Panc1 (cell line): Measurements from ENCODE around the gene TMEM132E. TPM values are rescaled to one million over a fixed set of nuclear protein-coding genes. Genes with fewer than 3 reads are reported as not detected.

ENCODE experiments used
- ATAC-seq: fragments of 200-7000 bp; cut with Tn5 transposase; 2 replicates; pipeline ENCODE4 v1.9.1; 2020; ENCODE audit warnings: mild to moderate bottlenecking, moderate library complexity
- BruUV-seq: library from RNA; stranded (reverse); fragments of 400-500 nt; replicated peaks from 2 replicates; lab custom pipeline; 2021; lab: Mats Ljungman, UMichigan
- CTCF ChIA-PET: fragments of 300-600 bp; sonication (Branson Sonifier 250); formaldehyde crosslinking; loops from one replicate; lab custom pipeline; 2022; ENCODE audit warnings: antibody characterized with exemption; lab: Charles Lee
- POLR2A ChIA-PET: fragments of 300-600 bp; sonication (Branson Sonifier 250); formaldehyde crosslinking; loops from one replicate; lab custom pipeline; 2022; ENCODE audit warnings: antibody characterized with exemption; lab: Charles Lee
- DNase-seq: peaks from one replicate; pipeline ENCODE4 v3.0.0-alpha.2; 2010; ENCODE audit warnings: low read depth, low spot score
- H3K27ac ChIP-seq: 2 replicates; pipeline ENCODE4 v1.5.1; 2011; ENCODE audit warnings: mild to moderate bottlenecking, low read length, inconsistent platforms
- H3K27me3 ChIP-seq: fragments of 200-500 bp; sonication (Bioruptor generic); 2 replicates; pipeline ENCODE4 v1.6.0; 2014; ENCODE audit warnings: low read length, inconsistent platforms; ENCODE audit not compliant: control insufficient read depth, insufficient read depth
- H3K36me3 ChIP-seq: fragments of 200-500 bp; sonication (Bioruptor generic); 2 replicates; pipeline ENCODE4 v1.5.1; 2014; ENCODE audit warnings: inconsistent platforms, mild to moderate bottlenecking, low read length, moderate library complexity; ENCODE audit not compliant: control insufficient read depth, insufficient read depth
- H3K4me1 ChIP-seq: 2 replicates; pipeline ENCODE4 v1.5.1; 2011; ENCODE audit warnings: inconsistent platforms, mild to moderate bottlenecking, low read length, moderate library complexity; ENCODE audit not compliant: control insufficient read depth, insufficient read depth
- H3K4me3 ChIP-seq, 2 experiments: 2 replicates each; pipeline ENCODE4 v1.5.1; 2011 to 2012; ENCODE audit warnings: low read depth in 2 of 2, low read length in 2 of 2, mild to moderate bottlenecking in 2 of 2, inconsistent platforms in 1 of 2, moderate library complexity in 1 of 2
- H3K9me3 ChIP-seq: fragments of 200-500 bp; sonication (Bioruptor generic); 2 replicates; pipeline ENCODE4 v1.5.1; 2014; ENCODE audit warnings: low read depth, mild to moderate bottlenecking, inconsistent platforms, low read length, moderate library complexity; ENCODE audit not compliant: control insufficient read depth, insufficient read depth
- POLR2AphosphoS5 ChIP-seq: IDR thresholded peaks from 2 replicates; pipeline ENCODE4 v1.6.1; 2012; ENCODE audit warnings: mild to moderate bottlenecking, low read depth, low read length, moderate library complexity
- SIN3A ChIP-seq: IDR thresholded peaks from 2 replicates; pipeline ENCODE4 v1.6.1; 2012; ENCODE audit warnings: low read depth, mild to moderate bottlenecking, low read length, moderate library complexity, borderline replicate concordance; ENCODE audit not compliant: insufficient read depth
- TCF7L2 ChIP-seq: IDR thresholded peaks from 2 replicates; pipeline ENCODE4 v1.6.1; 2011; ENCODE audit warnings: mild to moderate bottlenecking, low read depth, low read length, inconsistent platforms
- in situ Hi-C: cut with HindIII; loops from 2 replicates; pipeline ENCODE4 v1.10.0; 2016; ENCODE audit warnings: low sequenced_read_pairs, low pct_unique_long_range_greater_than_20kb
- intact Hi-C: fragments of 100-400 bp; cut with micrococcal nuclease; formaldehyde crosslinking; loops from one replicate; pipeline ENCODE4 v1.10.0; 2022; ENCODE audit not compliant: unreplicated experiment
- total RNA-seq: library from RNA; stranded (reverse); gene quantifications from one replicate; pipeline ENCODE4 v1.2.1, GENCODE V29; 2021; ENCODE audit not compliant: unreplicated experiment
- TF ChIP-seq, protein P1 (sequence below), 2 experiments: IDR thresholded peaks; 2 replicates each; pipeline ENCODE4 v1.6.1; 2011 to 2012; ENCODE audit warnings: low read depth in 2 of 2, control low read depth in 1 of 2, low read length in 1 of 2, mild to moderate bottlenecking in 1 of 2, moderate library complexity in 1 of 2; ENCODE audit not compliant: insufficient read depth in 1 of 2
- TF ChIP-seq, protein P2 (sequence below): fragments of 450-650 bp; IDR thresholded peaks from 2 replicates; pipeline ENCODE4 v1.5.1; 2017; ENCODE audit warnings: mild to moderate bottlenecking

TMEM132E gene
- total RNA-seq, 1 experiment from 2014 or later = not detected

- DNase-seq (no peak), ATAC-seq (no peak)
- no peak for TF ChIP-seq TCF7L2
- TF ChIP-seq SIN3A = no peak
- TF ChIP-seq, protein P1, sequence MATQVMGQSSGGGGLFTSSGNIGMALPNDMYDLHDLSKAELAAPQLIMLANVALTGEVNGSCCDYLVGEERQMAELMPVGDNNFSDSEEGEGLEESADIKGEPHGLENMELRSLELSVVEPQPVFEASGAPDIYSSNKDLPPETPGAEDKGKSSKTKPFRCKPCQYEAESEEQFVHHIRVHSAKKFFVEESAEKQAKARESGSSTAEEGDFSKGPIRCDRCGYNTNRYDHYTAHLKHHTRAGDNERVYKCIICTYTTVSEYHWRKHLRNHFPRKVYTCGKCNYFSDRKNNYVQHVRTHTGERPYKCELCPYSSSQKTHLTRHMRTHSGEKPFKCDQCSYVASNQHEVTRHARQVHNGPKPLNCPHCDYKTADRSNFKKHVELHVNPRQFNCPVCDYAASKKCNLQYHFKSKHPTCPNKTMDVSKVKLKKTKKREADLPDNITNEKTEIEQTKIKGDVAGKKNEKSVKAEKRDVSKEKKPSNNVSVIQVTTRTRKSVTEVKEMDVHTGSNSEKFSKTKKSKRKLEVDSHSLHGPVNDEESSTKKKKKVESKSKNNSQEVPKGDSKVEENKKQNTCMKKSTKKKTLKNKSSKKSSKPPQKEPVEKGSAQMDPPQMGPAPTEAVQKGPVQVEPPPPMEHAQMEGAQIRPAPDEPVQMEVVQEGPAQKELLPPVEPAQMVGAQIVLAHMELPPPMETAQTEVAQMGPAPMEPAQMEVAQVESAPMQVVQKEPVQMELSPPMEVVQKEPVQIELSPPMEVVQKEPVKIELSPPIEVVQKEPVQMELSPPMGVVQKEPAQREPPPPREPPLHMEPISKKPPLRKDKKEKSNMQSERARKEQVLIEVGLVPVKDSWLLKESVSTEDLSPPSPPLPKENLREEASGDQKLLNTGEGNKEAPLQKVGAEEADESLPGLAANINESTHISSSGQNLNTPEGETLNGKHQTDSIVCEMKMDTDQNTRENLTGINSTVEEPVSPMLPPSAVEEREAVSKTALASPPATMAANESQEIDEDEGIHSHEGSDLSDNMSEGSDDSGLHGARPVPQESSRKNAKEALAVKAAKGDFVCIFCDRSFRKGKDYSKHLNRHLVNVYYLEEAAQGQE (IDR thresholded peaks at IDR 0.05; ENCODE audit: insufficient read depth in 1 of 2, low read depth in 2 of 2, low read length in 1 of 2) = no peak
- TF ChIP-seq POLR2AphosphoS5 = no peak
- TF ChIP-seq, protein P2, sequence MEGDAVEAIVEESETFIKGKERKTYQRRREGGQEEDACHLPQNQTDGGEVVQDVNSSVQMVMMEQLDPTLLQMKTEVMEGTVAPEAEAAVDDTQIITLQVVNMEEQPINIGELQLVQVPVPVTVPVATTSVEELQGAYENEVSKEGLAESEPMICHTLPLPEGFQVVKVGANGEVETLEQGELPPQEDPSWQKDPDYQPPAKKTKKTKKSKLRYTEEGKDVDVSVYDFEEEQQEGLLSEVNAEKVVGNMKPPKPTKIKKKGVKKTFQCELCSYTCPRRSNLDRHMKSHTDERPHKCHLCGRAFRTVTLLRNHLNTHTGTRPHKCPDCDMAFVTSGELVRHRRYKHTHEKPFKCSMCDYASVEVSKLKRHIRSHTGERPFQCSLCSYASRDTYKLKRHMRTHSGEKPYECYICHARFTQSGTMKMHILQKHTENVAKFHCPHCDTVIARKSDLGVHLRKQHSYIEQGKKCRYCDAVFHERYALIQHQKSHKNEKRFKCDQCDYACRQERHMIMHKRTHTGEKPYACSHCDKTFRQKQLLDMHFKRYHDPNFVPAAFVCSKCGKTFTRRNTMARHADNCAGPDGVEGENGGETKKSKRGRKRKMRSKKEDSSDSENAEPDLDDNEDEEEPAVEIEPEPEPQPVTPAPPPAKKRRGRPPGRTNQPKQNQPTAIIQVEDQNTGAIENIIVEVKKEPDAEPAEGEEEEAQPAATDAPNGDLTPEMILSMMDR = no peak
- CTCF ChIA-PET = no interaction called here
- in situ Hi-C loops (no loop called here), intact Hi-C loops (no loop called here)
- Histone ChIP-seq H3K4me3 (no peak overlapping the region), H3K27ac (no peak overlapping the region), H3K4me1 (no peaks in the 10 kb centered on the region), H3K27me3 (no peaks in the 10 kb centered on the region), H3K36me3 (no peaks in the 10 kb centered on the region), H3K9me3 (no peaks in the 10 kb centered on the region)
- no TSS peak for BruUV-seq
- POLR2A ChIA-PET = no interaction called here
Measured at GRCh38 chr17:34663714-34664113, 84.3 kb downstream of the TMEM132E start.

GRCh38 chr17:34665150-34665806 is 85.9 kb downstream of the TMEM132E start:
- POLR2A ChIA-PET = no interaction called here
- in situ Hi-C loops = no loop called here
- CTCF ChIA-PET = no interaction called here
- no peak for ATAC-seq
- no peaks in the 10 kb centered on the region for H3K27me3 ChIP-seq
- H3K36me3 ChIP-seq = no peaks in the 10 kb centered on the region
- intact Hi-C loops = no loop called here
- no peak overlapping the region for H3K27ac ChIP-seq
- DNase-seq = no peak
- no peak overlapping the region for H3K4me3 ChIP-seq
- H3K4me1 ChIP-seq = no peaks in the 10 kb centered on the region
- no TSS peak for BruUV-seq
- TF ChIP-seq, protein P1 (IDR thresholded peaks at IDR 0.05; ENCODE audit: insufficient read depth in 1 of 2, low read depth in 2 of 2, low read length in 1 of 2) = no peak
- no peak for TF ChIP-seq TCF7L2
- TF ChIP-seq SIN3A = no peak
- TF ChIP-seq, protein P2 = no peak
- no peak for TF ChIP-seq POLR2AphosphoS5
- H3K9me3 ChIP-seq = no peaks in the 10 kb centered on the region
